Frontal cortex (tissue), 4 donors: Measurements from ENCODE around the gene ABLIM3. TPM values are rescaled to one million over a fixed set of nuclear protein-coding genes. Genes with fewer than 3 reads are reported as not detected.
A peak's percentile ranks its signal among the peaks of the same experiment; 100 is the strongest.

Source experiments
- DNase-seq, 2 donors: peaks; one replicate each; pipeline ENCODE4 v3.0.0; 2012; ENCODE audit warnings: low spot score in 2 of 2
- FAIRE-seq: peaks from 2 replicates; lab custom pipeline; 2012; peaks lifted over from hg19 to GRCh38; lab: Jason Lieb, UNC
- total RNA-seq: library from RNA; depleted of rRNA; stranded (reverse); fragments of >200 nt; gene quantifications from one replicate; pipeline ENCODE4 v1.2.3, GENCODE V29; 2014
- donor health status: control.
- donor health status: control.
- donor health status: control.

ABLIM3 gene
- total RNA-seq, 1 donor from 2014 or later, result 10.6 TPM

GRCh38 chr5:149130121-149130914 is 11.0 kb upstream of the ABLIM3 start:
- no peak for DNase-seq

GRCh38 chr5:149132474-149132873 is 8.8 kb upstream of the ABLIM3 start:
- DNase-seq, result no peak
- FAIRE-seq, result no peak

More at GRCh38 chr5:149130121-149130914, 11.0 kb upstream of the ABLIM3 start:
- FAIRE-seq, result no peak

- DNase-seq (no peak), FAIRE-seq (no peak)
Measured at GRCh38 chr5:149133795-149134777, 7.2 kb upstream of the ABLIM3 start.

GRCh38 chr5:149134778-149135500 is 6.4 kb upstream of the ABLIM3 start:
- DNase-seq (no peak), FAIRE-seq (no peak)

- DNase-seq, result no peak
- no peak for FAIRE-seq
Measured at GRCh38 chr5:149135536-149136201, 5.6 kb upstream of the ABLIM3 start.

- FAIRE-seq (no peak), DNase-seq (no peak)
Measured at GRCh38 chr5:149138182-149138923, 2.9 kb upstream of the ABLIM3 start.

GRCh38 chr5:149140197-149141002 is 893 bp upstream of the ABLIM3 start:
- FAIRE-seq (no peak), DNase-seq (no peak)

GRCh38 chr5:149141957-149142851 is 911 bp downstream of the ABLIM3 start:
- DNase-seq (peak; percentile 36 to 48), FAIRE-seq (no peak)

- DNase-seq (no peak), FAIRE-seq (no peak)
Measured at GRCh38 chr5:149143470-149143869, 2.2 kb downstream of the ABLIM3 start.

- FAIRE-seq (no peak), DNase-seq (no peak)
Measured at GRCh38 chr5:149144637-149145036, 3.3 kb downstream of the ABLIM3 start.

- FAIRE-seq (no peak), DNase-seq (no peak)
Measured at GRCh38 chr5:149145138-149145537, 3.8 kb downstream of the ABLIM3 start.

GRCh38 chr5:149147676-149148075 is 6.4 kb downstream of the ABLIM3 start:
- FAIRE-seq (no peak), DNase-seq (no peak)

GRCh38 chr5:149149942-149150341 is 8.6 kb downstream of the ABLIM3 start:
- FAIRE-seq, result no peak

GRCh38 chr5:149150457-149150856 is 9.2 kb downstream of the ABLIM3 start:
- FAIRE-seq, result no peak

More at GRCh38 chr5:149149942-149150341, 8.6 kb downstream of the ABLIM3 start:
- DNase-seq, result no peak

GRCh38 chr5:149151717-149152116 is 10.4 kb downstream of the ABLIM3 start:
- DNase-seq (no peak), FAIRE-seq (no peak)

More at GRCh38 chr5:149150457-149150856, 9.2 kb downstream of the ABLIM3 start:
- DNase-seq, result no peak

GRCh38 chr5:149152317-149152746 is 11.0 kb downstream of the ABLIM3 start:
- FAIRE-seq (no peak), DNase-seq (no peak)

GRCh38 chr5:149153193-149153750 is 12.0 kb downstream of the ABLIM3 start:
- no peak for DNase-seq

More at GRCh38 chr5:149153193-149153750, 12.0 kb downstream of the ABLIM3 start:
- FAIRE-seq, result no peak
